ENCODE results near the gene MYL1.

Gene MYL1

DNA sequence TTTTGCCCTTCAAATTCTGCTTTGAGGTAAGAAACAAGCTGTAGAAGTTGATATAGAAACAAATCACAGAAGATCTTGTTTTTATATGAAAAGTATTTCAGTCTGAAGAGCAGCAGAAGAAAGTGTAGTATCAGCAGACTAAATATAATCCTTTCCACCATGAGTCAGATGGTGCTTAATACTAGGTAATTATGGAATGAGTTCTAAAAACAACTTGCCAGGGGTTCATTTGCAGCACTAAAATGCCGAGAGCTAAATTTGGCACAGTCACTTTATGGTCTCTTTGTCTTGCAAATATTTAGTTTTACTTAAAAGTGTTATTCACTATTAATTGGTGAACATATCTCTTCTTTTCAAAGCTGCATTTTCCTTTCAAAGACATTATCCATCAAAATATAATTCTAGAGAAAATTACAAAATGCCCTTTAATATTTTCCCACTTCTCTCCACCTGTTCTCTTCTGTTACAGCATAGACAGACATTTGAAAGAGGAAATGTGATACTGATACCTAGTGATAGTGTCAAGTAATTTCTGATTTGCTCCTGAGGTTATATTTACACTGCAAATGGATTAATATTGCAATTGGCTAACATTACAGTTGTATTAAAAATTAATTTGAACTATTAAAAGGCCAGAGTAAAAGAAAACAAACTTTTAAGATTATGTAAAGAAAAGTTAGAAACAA, 5.3 kb downstream of the MYL1 start:
- Histone ChIP-seq H3K27ac (ENCODE audit: low read depth, low read length) (no peak overlapping the region), H4K20me1 (ENCODE audit: low read depth, low read length) (no peaks in the 10 kb centered on the region), H2AFZ (ENCODE audit: low read depth, low read length, severe bottlenecking) (no peak overlapping the region), H3K9me2 (replicated peaks; ENCODE audit: insufficient read depth, low read length) (no peaks in the 10 kb centered on the region), H3K36me3 (ENCODE audit: low read length) (no peaks in the 10 kb centered on the region), H3F3A (ENCODE audit: insufficient read depth) (no peaks in the 10 kb centered on the region), H3K27me3 (ENCODE audit: low read length) (no peaks in the 10 kb centered on the region), H3K79me2 (ENCODE audit: insufficient read depth, low read length) (no peaks in the 10 kb centered on the region), H3K4me2 (ENCODE audit: low read depth, low read length, poor library complexity, severe bottlenecking) (no peak overlapping the region), H3K9ac (ENCODE audit: low read length) (no peak overlapping the region), H3K4me3 (ENCODE audit: insufficient read depth, low read length, poor library complexity, severe bottlenecking) (no peak overlapping the region), H3K9me3 (ENCODE audit: insufficient read depth, low read length) (no peaks in the 10 kb centered on the region)
- TF ChIP-seq, protein P1, sequence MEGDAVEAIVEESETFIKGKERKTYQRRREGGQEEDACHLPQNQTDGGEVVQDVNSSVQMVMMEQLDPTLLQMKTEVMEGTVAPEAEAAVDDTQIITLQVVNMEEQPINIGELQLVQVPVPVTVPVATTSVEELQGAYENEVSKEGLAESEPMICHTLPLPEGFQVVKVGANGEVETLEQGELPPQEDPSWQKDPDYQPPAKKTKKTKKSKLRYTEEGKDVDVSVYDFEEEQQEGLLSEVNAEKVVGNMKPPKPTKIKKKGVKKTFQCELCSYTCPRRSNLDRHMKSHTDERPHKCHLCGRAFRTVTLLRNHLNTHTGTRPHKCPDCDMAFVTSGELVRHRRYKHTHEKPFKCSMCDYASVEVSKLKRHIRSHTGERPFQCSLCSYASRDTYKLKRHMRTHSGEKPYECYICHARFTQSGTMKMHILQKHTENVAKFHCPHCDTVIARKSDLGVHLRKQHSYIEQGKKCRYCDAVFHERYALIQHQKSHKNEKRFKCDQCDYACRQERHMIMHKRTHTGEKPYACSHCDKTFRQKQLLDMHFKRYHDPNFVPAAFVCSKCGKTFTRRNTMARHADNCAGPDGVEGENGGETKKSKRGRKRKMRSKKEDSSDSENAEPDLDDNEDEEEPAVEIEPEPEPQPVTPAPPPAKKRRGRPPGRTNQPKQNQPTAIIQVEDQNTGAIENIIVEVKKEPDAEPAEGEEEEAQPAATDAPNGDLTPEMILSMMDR (IDR thresholded peaks at IDR 0.05; ENCODE audit: insufficient read depth, low read length, poor library complexity, severe bottlenecking) = no peak
- no peak for TF ChIP-seq EZH2phosphoT487 (conservative IDR thresholded peaks at IDR 0.05; ENCODE audit: low read length)

DNA sequence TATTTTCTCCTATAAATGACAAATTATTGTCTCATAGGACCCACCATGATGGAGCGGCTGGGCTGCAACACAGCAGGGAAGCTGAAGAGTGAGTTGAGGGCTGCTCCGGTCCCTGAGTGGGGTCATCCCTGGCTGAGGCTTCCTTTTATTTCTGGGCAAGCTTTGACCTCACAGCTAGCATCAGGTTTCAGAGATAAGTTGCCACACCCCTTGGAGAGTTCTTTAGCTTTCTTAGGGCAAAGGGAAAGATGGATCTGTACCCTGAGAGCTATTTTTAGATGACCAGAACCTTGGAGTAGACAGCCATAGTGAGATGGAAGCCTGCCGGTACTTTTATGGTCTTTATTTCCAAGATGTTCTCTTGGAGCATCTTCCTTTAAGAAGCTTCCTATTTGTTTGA, 11.5 kb downstream of the MYL1 start:
- no peaks in the 10 kb centered on the region for H4K20me1 ChIP-seq (ENCODE audit: low read depth, low read length)
- no peak overlapping the region for H3K4me2 ChIP-seq (ENCODE audit: low read depth, low read length, poor library complexity, severe bottlenecking)
- no peaks in the 10 kb centered on the region for H3K27me3 ChIP-seq (ENCODE audit: low read length)
- H3K79me2 ChIP-seq (ENCODE audit: insufficient read depth, low read length) = no peaks in the 10 kb centered on the region
- no peak overlapping the region for H3K4me3 ChIP-seq (ENCODE audit: insufficient read depth, low read length, poor library complexity, severe bottlenecking)
- H2AFZ ChIP-seq (ENCODE audit: low read depth, low read length, severe bottlenecking) = no peak overlapping the region
- H3F3A ChIP-seq (ENCODE audit: insufficient read depth) = no peaks in the 10 kb centered on the region
- H3K9me3 ChIP-seq (ENCODE audit: insufficient read depth, low read length) = no peaks in the 10 kb centered on the region
- no peaks in the 10 kb centered on the region for H3K36me3 ChIP-seq (ENCODE audit: low read length)
- H3K9me2 ChIP-seq (replicated peaks; ENCODE audit: insufficient read depth, low read length) = no peaks in the 10 kb centered on the region
- TF ChIP-seq, protein P1 (IDR thresholded peaks at IDR 0.05; ENCODE audit: insufficient read depth, low read length, poor library complexity, severe bottlenecking) = no peak
- TF ChIP-seq EZH2phosphoT487 (conservative IDR thresholded peaks at IDR 0.05; ENCODE audit: low read length) = no peak
- H3K9ac ChIP-seq (ENCODE audit: low read length) = no peak overlapping the region
- H3K27ac ChIP-seq (ENCODE audit: low read depth, low read length) = no peak overlapping the region

DNA sequence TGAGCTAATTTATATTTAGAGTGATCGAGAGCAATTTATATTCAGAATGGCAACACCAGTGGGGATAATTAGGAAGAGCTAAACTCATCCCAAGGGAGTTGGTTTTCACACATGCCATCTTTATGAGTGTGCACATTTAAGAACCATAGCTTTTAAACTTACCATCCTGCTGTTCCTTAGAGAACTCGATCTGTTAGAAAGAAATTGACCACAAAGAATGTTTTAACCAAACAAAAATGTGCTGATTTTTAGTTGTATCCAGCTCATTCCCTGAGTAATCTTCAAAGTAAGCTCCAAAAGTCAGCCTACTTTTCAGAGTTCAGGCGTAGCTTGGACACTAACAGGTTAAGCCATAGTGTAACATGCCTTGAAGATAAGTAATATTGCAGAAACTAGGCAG, 12.6 kb downstream of the MYL1 start:
- Histone ChIP-seq H2AFZ (ENCODE audit: low read depth, low read length, severe bottlenecking) (no peak overlapping the region), H3K9me2 (replicated peaks; ENCODE audit: insufficient read depth, low read length) (no peaks in the 10 kb centered on the region), H3K4me2 (ENCODE audit: low read depth, low read length, poor library complexity, severe bottlenecking) (no peak overlapping the region), H3K27ac (ENCODE audit: low read depth, low read length) (no peak overlapping the region), H4K20me1 (ENCODE audit: low read depth, low read length) (no peaks in the 10 kb centered on the region), H3K79me2 (ENCODE audit: insufficient read depth, low read length) (no peaks in the 10 kb centered on the region), H3K9me3 (ENCODE audit: insufficient read depth, low read length) (no peaks in the 10 kb centered on the region), H3K27me3 (ENCODE audit: low read length) (no peaks in the 10 kb centered on the region), H3K4me3 (ENCODE audit: insufficient read depth, low read length, poor library complexity, severe bottlenecking) (no peak overlapping the region), H3F3A (ENCODE audit: insufficient read depth) (no peaks in the 10 kb centered on the region), H3K36me3 (ENCODE audit: low read length) (no peaks in the 10 kb centered on the region), H3K9ac (ENCODE audit: low read length) (no peak overlapping the region)
- TF ChIP-seq, protein P1 (IDR thresholded peaks at IDR 0.05; ENCODE audit: insufficient read depth, low read length, poor library complexity, severe bottlenecking) = no peak
- TF ChIP-seq EZH2phosphoT487 (conservative IDR thresholded peaks at IDR 0.05; ENCODE audit: low read length) = no peak
